ENCODE results near the gene TMEM176A. TPM values are rescaled to one million over a fixed set of nuclear protein-coding genes. Genes with fewer than 3 reads are reported as not detected.
"Not testable (repeated sequence)": the region's sequence is repeated elsewhere in the genome, so short reads cannot be mapped to it uniquely, and the experiment has no call there.

TMEM176A gene
- polyA plus RNA-seq, 1 donor, result 21.5 TPM

GRCh38 chr7:150788474-150789269, 11.9 kb upstream of the TMEM176A start:
- peak; percentile 50 for DNase-seq

- no peak for DNase-seq
Measured at GRCh38 chr7:150790416-150791075, 10.0 kb upstream of the TMEM176A start.

- DNase-seq, result no peak
Measured at GRCh38 chr7:150791304-150791703, 9.3 kb upstream of the TMEM176A start.

GRCh38 chr7:150791746-150792452, 8.7 kb upstream of the TMEM176A start:
- DNase-seq, result no peak

GRCh38 chr7:150793569-150794238, 6.9 kb upstream of the TMEM176A start:
- DNase-seq, result no peak

- DNase-seq, result no peak
Measured at GRCh38 chr7:150797661-150798060, 2.9 kb upstream of the TMEM176A start.

- no peak for DNase-seq
Measured at GRCh38 chr7:150799156-150799555, 1.4 kb upstream of the TMEM176A start.

GRCh38 chr7:150799741-150800580, 608 bp upstream of the TMEM176A start, which contains the start of gene TMEM176B:
TSS of gene TMEM176B (minus strand) at chr7:150800364. CDS start at chr7:150796569, 3,795 bp downstream.
- peak; percentile 75 for DNase-seq

GRCh38 chr7:150801242-150801945, 825 bp downstream of the TMEM176A start:
- DNase-seq, result no peak

- no peak for DNase-seq
Measured at GRCh38 chr7:150801946-150802771, 1.6 kb downstream of the TMEM176A start.

GRCh38 chr7:150803161-150803860, 2.7 kb downstream of the TMEM176A start:
- DNase-seq, result no peak

- no peak for DNase-seq
Measured at GRCh38 chr7:150804802-150805201, 4.2 kb downstream of the TMEM176A start.

GRCh38 chr7:150805864-150806263, 5.3 kb downstream of the TMEM176A start:
- DNase-seq, result no peak

GRCh38 chr7:150806454-150806853, 5.9 kb downstream of the TMEM176A start:
- DNase-seq, result no peak

GRCh38 chr7:150806863-150807262, 6.3 kb downstream of the TMEM176A start:
- DNase-seq, result no peak

GRCh38 chr7:150807616-150808438, 7.3 kb downstream of the TMEM176A start:
- DNase-seq, result not testable (repeated sequence)

GRCh38 chr7:150814328-150815001, 13.9 kb downstream of the TMEM176A start:
- DNase-seq, result no peak

GRCh38 chr7:150818971-150819370, 18.4 kb downstream of the TMEM176A start:
- DNase-seq, result no peak
